GM12801 (cell line): Measurements from ENCODE around the gene TSC1.

ENCODE experiments used
- TF ChIP-seq, protein P1 (sequence below): IDR thresholded peaks from one replicate; pipeline ENCODE4 v1.5.1; 2011; ENCODE audit warnings: control low read depth; ENCODE audit not compliant: insufficient read length; ENCODE audit errors: extremely low read depth

TSC1 gene

DNA sequence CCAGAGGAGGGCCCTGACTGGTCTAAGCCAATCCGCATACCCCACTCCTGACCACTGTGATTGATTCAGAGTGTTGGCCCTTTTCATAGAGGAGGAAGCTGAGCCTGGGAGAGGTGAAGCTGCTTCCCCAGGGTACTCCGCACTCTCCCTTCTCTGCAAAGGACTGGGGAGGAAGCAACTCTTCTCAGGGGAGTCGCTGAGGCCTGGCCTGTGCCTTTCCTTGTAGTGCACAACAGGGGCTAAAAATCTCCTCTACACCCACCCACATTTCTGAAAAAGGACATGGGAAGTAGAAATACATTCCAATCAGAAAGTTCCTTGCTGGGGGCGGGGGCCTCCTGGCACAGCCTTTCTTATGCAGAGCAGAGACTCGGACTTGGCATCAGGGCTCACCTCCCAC lies 88.5 kb downstream of the TSC1 start:
- TF ChIP-seq, protein P1, sequence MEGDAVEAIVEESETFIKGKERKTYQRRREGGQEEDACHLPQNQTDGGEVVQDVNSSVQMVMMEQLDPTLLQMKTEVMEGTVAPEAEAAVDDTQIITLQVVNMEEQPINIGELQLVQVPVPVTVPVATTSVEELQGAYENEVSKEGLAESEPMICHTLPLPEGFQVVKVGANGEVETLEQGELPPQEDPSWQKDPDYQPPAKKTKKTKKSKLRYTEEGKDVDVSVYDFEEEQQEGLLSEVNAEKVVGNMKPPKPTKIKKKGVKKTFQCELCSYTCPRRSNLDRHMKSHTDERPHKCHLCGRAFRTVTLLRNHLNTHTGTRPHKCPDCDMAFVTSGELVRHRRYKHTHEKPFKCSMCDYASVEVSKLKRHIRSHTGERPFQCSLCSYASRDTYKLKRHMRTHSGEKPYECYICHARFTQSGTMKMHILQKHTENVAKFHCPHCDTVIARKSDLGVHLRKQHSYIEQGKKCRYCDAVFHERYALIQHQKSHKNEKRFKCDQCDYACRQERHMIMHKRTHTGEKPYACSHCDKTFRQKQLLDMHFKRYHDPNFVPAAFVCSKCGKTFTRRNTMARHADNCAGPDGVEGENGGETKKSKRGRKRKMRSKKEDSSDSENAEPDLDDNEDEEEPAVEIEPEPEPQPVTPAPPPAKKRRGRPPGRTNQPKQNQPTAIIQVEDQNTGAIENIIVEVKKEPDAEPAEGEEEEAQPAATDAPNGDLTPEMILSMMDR, result no peak

DNA sequence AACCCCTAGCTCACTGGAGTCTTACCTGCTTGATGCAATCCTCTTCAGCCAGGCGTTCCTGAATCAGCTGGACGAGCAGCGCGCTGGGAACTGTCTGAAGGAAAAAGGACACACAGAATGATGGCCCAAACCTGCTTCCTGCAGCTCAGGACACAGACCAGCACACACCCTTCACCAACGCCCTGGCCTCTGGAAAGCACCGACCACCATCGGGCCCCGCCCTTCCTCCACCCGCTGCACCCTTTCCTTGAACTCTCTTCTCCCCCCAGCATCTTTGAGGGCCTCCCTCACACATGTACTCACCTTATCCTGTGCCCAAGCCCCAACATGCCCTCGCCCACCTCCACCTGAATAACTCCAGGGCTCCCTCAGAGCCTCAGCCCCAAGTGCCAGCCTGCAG lies 89.6 kb downstream of the TSC1 start:
- TF ChIP-seq, protein P1, result no peak

DNA sequence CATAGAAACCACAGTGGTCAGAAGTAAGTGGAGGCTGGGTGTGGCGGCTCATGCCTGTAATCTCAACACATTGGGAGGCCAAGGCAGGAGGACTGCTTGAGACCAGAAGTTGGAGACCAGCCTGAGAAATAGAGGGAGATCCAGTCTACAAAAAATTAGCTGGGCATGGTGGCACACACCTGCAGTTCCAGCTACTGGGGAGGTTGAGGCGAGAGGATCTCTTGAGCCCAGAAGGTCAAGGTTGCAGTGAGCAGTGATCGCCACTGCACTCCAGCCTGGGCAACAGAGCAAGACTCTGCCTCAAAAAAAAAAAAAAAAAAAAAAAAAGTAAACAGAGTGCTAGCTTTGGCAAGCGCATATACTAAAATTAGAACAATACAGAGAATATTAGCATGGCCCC lies 90.9 kb downstream of the TSC1 start:
- TF ChIP-seq, protein P1, result no peak

DNA sequence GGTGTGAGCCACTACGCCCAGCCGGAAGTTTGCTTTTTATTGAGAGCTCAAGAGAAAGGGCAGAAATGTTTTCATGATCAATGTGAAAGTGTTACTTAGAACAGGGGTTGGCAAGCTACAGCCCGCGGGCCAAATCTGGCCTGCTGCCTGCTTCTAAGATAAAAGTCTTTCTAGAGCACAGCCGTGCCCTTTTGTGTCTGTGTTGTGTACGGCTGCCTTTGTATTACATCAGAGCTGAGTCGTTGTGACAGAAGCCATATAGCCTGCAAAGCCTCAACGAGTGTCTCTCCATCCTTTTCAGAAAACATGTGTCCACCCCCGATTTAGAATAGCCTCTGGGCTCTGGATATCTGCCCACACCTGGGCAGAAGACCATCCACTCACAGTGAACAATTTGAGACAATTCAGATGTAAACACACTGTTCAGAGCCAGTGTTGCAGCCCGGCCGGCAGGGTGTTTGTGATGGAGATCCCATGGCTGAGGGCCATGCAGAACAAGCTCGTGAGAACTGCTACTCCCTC lies 95.2 kb downstream of the TSC1 start:
- TF ChIP-seq, protein P1, result no peak

DNA sequence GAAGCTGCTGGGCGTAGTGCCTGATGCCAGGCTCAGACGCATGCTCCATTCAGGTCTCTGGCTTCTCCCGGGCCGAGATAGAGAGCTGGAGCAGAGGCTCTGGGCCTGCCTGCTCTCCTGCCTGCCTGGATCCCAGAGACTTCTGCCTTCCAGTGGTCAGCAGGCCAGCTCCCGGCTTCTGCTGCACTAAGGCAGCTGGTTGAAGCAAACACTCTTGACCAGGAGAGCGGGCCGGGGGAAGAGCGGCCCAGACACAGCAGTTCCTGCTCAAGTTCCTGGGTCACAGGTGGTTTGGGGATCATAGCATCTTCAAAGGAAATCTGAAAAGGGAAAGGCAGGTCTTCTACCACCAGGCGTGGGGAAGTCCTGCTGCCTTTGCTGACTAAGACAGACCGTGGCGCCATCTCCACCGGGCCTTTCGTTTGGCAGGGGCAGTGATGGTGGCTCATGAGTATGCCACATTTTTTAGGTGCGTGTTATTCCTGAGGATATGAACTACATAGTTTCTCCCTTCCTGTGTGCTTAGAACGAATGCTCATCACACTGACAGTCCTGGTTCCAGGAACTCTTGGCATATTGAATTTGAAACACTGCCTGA lies 97.4 kb downstream of the TSC1 start:
- TF ChIP-seq, protein P1, result no peak

DNA sequence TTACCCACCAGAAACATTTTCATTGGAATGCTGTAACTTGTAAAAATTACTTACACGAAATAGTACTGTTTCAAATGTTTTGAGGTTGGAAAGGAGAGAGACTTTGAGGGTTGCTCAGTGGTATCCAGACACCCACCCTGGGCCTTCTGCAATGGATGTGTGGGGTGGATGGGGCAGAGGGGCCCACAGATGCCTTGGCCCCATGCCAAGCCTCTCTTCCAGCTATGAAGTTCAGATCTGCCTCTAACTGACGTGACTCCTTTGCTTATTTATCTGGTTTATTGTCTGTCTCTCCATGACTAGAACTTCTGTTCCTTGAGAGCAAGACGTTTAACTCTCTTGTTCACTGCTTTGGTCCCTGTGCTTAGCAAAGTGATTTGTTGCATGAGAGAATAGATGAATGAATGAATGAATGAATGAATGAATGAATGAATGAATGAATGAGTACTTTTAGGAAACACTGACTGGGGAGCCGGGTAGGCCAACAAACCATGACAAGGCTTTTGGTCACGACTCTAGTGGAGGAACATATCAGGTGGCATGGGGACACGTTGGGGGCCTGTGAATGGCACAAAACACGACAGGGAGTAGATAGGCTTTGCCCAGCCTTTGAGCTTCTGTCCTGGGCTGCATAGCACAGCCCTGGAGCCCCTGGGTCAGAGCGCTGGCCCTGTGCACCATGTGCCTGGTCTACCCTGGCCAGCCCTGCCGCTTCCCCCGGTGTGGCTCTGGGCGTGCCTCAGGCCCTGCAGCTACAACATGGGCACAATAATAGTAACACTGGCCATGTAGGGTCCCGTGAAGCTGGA lies 98.1 kb downstream of the TSC1 start:
- TF ChIP-seq, protein P1, result no peak

DNA sequence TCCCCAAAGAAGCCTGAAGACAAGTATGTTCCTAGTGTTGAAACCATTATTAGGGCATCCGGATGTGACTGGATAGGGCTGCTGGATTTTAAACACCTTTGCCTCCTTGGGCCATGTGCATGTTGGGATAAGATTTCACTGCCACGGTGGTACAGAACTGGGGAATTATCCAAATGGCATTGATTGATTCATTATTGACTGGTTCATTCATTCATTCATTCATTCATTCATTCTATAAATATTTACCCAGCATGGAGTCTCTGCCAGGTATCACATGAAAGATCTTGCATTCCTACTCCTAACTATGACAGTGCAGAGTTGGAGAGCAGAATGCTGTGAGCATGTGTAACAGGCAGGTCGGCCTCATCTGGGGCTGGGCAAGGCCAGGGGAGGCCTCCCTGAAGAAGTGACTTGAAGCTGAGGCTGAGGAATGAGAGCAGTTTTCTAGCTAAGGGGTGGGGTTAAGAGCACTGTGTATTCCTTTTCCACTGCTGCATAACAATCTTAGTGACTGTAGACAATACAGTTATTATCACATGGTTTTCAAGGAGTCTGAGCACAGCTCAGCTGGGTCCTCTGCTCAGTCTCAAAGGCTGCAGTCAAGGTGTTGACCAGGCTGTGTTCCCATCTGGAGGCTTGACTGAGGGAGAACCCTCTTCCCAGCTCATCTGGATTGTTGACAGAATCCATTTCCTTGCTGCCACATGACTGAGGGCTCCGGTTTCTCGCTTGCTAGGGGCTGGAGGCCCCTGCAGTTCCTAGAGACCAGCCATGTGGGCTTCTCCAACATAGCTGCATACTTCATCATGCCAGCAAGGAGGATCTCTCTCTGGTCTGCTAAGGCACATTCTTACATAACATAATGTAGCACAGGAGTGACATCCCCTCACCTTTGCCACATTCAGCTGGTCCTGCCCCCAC lies 102.0 kb downstream of the TSC1 start:
- TF ChIP-seq, protein P1, result no peak
